ENCODE data around the gene RHOU. TPM values are rescaled to one million over a fixed set of nuclear protein-coding genes. Genes with fewer than 3 reads are reported as not detected.

The RHOU gene
- total RNA-seq, 1 donor from 2014 or later: 0.44 TPM

GRCh38 chr1:228766788-228767187 is 31.5 kb downstream of the RHOU start:
- no peaks in the 10 kb centered on the region for H3K9me3 Mint-ChIP-seq
- no peak overlapping the region for H3K27ac Mint-ChIP-seq
- ATAC-seq (ENCODE audit: low read depth): no peak
- intact Hi-C loops (cut with micrococcal nuclease): no loop called here
- no peak for DNase-seq
- H3K4me3 Mint-ChIP-seq: no peak overlapping the region
- peaks cover 20% of the 10 kb centered on the region for H3K27me3 Mint-ChIP-seq
- TF ChIP-seq, protein P1, sequence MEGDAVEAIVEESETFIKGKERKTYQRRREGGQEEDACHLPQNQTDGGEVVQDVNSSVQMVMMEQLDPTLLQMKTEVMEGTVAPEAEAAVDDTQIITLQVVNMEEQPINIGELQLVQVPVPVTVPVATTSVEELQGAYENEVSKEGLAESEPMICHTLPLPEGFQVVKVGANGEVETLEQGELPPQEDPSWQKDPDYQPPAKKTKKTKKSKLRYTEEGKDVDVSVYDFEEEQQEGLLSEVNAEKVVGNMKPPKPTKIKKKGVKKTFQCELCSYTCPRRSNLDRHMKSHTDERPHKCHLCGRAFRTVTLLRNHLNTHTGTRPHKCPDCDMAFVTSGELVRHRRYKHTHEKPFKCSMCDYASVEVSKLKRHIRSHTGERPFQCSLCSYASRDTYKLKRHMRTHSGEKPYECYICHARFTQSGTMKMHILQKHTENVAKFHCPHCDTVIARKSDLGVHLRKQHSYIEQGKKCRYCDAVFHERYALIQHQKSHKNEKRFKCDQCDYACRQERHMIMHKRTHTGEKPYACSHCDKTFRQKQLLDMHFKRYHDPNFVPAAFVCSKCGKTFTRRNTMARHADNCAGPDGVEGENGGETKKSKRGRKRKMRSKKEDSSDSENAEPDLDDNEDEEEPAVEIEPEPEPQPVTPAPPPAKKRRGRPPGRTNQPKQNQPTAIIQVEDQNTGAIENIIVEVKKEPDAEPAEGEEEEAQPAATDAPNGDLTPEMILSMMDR (IDR thresholded peaks at IDR 0.05): no peak
- no peaks in the 10 kb centered on the region for H3K36me3 Mint-ChIP-seq (ENCODE audit: low read depth)
- CTCF ChIA-PET: no interaction called here
- H3K4me1 Mint-ChIP-seq: peaks cover 4% of the 10 kb centered on the region
- POLR2A ChIA-PET: no interaction called here

GRCh38 chr1:228767636-228768354 is 32.5 kb downstream of the RHOU start:
- Mint-ChIP-seq H3K36me3 (ENCODE audit: low read depth) (no peaks in the 10 kb centered on the region), H3K27ac (no peak overlapping the region), H3K4me1 (peaks cover 4% of the 10 kb centered on the region), H3K27me3 (peaks cover 19% of the 10 kb centered on the region), H3K9me3 (no peaks in the 10 kb centered on the region), H3K4me3 (no peak overlapping the region)
- TF ChIP-seq, protein P1 (IDR thresholded peaks at IDR 0.05): no peak
- ChIA-PET POLR2A (no interaction called here), CTCF (no interaction called here)
- intact Hi-C loops (cut with micrococcal nuclease): no loop called here
- DNase-seq (no peak), ATAC-seq (ENCODE audit: low read depth) (no peak)

- intact Hi-C loops (cut with micrococcal nuclease): no loop called here
- H3K4me3 Mint-ChIP-seq: no peak overlapping the region
- ATAC-seq (ENCODE audit: low read depth) (no peak), DNase-seq (no peak)
- H3K4me1 Mint-ChIP-seq: peaks cover 4% of the 10 kb centered on the region
- no peaks in the 10 kb centered on the region for H3K9me3 Mint-ChIP-seq
- H3K36me3 Mint-ChIP-seq (ENCODE audit: low read depth): no peaks in the 10 kb centered on the region
- H3K27ac Mint-ChIP-seq: no peak overlapping the region
- TF ChIP-seq, protein P1 (IDR thresholded peaks at IDR 0.05): no peak
- POLR2A ChIA-PET: no interaction called here
- peaks cover 22% of the 10 kb centered on the region for H3K27me3 Mint-ChIP-seq
- CTCF ChIA-PET: no interaction called here
These were observed 33.2 kb downstream of the RHOU start for GRCh38 chr1:228768355-228769000.

DNA sequence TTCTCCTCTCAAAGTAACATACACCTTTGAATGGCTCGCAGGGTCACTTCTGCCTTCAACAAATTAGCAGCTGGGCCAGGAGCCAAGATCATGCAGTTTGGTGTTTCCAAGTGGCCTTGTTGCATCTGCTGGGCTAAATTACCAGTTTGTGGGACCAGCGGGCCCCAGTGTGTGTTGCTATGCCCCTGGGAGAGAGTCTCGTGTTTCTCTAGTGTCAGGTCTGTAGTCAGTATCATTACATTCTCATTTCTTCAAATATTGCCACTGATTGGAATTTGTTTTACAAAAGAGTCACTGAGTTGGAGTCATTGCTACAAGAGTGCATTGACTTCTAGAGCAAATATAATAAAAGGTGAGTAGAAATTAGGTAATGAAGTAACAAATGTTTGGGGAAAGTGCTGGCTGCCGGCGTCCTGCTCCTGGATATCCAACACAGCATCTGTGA is 35.5 kb downstream of the RHOU start:
- no peak overlapping the region for H3K4me3 Mint-ChIP-seq
- H3K9me3 Mint-ChIP-seq: no peaks in the 10 kb centered on the region

More for the DNA sequence above, 35.5 kb downstream of the RHOU start:
- DNase-seq: no peak
- no peak for ATAC-seq (ENCODE audit: low read depth)
- intact Hi-C loops (cut with micrococcal nuclease): no loop called here
- ChIA-PET CTCF (no interaction called here), POLR2A (no interaction called here)
- TF ChIP-seq, protein P1 (IDR thresholded peaks at IDR 0.05): no peak
- Mint-ChIP-seq H3K27me3 (peaks cover 25% of the 10 kb centered on the region), H3K36me3 (ENCODE audit: low read depth) (no peaks in the 10 kb centered on the region), H3K4me1 (peaks cover under 1% of the 10 kb centered on the region), H3K27ac (no peak overlapping the region)
